GM12878 (cell line): Measurements from ENCODE around the gene LIMS2.

Source experiments
- CHD4 ChIP-seq: fragments of 200-600 bp; sonication (generic); IDR thresholded peaks from 2 replicates; pipeline ENCODE4 v1.6.1; 2016; ENCODE audit warnings: mild to moderate bottlenecking
- CTCF ChIP-seq, 3 experiments: IDR thresholded peaks in 2 of 3; conservative IDR thresholded peaks in 1 of 3; 2 replicates each; pipeline ENCODE4 v1.5.1; 2011; ENCODE audit warnings: low read depth in 3 of 3, low read length in 3 of 3, mild to moderate bottlenecking in 3 of 3, control low read depth in 2 of 3, moderate library complexity in 2 of 3, inconsistent platforms in 1 of 3, mixed read lengths in 1 of 3; ENCODE audit not compliant: control insufficient read depth in 2 of 3, insufficient read depth in 1 of 3; ENCODE audit errors: extremely low read depth in 1 of 3
- ELK1 ChIP-seq: IDR thresholded peaks from 2 replicates; pipeline ENCODE4 v1.6.1; 2012; ENCODE audit warnings: low read depth, low read length, improper control_type of control experiment
- GATAD2B ChIP-seq: fragments of 450-650 bp; conservative IDR thresholded peaks from 2 replicates; pipeline ENCODE4 v1.6.1; 2017; ENCODE audit warnings: low read depth, mild to moderate bottlenecking, moderate library complexity
- NR2C1 ChIP-seq: fragments of 450-650 bp; IDR thresholded peaks from 2 replicates; pipeline ENCODE4 v1.6.1; 2017; ENCODE audit warnings: antibody characterized with exemption, mild to moderate bottlenecking, moderate library complexity
- POLR2A ChIP-seq: IDR thresholded peaks from 2 replicates; pipeline ENCODE4 v1.6.1; 2011; ENCODE audit warnings: low read depth, mild to moderate bottlenecking, low read length
- SIX5 ChIP-seq: IDR thresholded peaks from 2 replicates; pipeline ENCODE4 v1.6.1; 2011; ENCODE audit warnings: mild to moderate bottlenecking, low read depth, low read length, moderate library complexity; ENCODE audit not compliant: severe bottlenecking

GRCh38 chr2:127608061-127609030, 67.0 kb downstream of the LIMS2 start:
- TF ChIP-seq CTCF (IDR thresholded peaks at IDR 0.05 in 2 of 3, conservative IDR thresholded peaks at IDR 0.05 in 1 of 3; ENCODE audit: control insufficient read depth in 2 of 3, extremely low read depth in 1 of 3, insufficient read depth in 1 of 3, low read depth in 3 of 3, low read length in 3 of 3) (no peak), POLR2A (no peak), GATAD2B (no peak), ELK1 (no peak), NR2C1 (no peak), CHD4 (no peak), SIX5 (no peak)
